Tibial nerve (tissue), 4 donors: ENCODE measurements around the gene SPATA9. TPM values are rescaled to one million over a fixed set of nuclear protein-coding genes. Genes with fewer than 3 reads are reported as not detected.

Experiments used
- DNase-seq, 2 donors: peaks; one replicate each; pipeline ENCODE4 v3.0.0-alpha.2; 2019; ENCODE audit warnings: low spot score in 2 of 2
- H3K27ac ChIP-seq, 4 donors: fragments of 200-600 bp; sonication (generic) in 3 of 4; one replicate each; pipeline ENCODE4 v1.5.1; 2017 to 2019; ENCODE audit warnings: mild to moderate bottlenecking in 1 of 4
- H3K27me3 ChIP-seq, 2 donors: fragments of 200-600 bp; sonication (generic) in 1 of 2; one replicate each; pipeline versions ENCODE4 v1.5.1 to v1.6.0; 2017 to 2019
- H3K36me3 ChIP-seq, 3 donors: fragments of 200-600 bp; sonication (generic); one replicate each; pipeline ENCODE4 v1.5.1; 2018 to 2019
- H3K4me1 ChIP-seq, 4 donors: fragments of 200-600 bp; sonication (generic) in 3 of 4; one replicate each; pipeline ENCODE4 v1.5.1; 2017 to 2019
- H3K4me3 ChIP-seq, 4 donors: fragments of 200-600 bp; sonication (generic) in 3 of 4; one replicate each; pipeline ENCODE4 v1.5.1; 2017 to 2019; ENCODE audit warnings: mild to moderate bottlenecking in 1 of 4, moderate library complexity in 1 of 4
- H3K9me3 ChIP-seq, 4 donors: fragments of 200-600 bp; sonication (generic) in 3 of 4; one replicate each; pipeline ENCODE4 v1.5.1; 2017 to 2019
- EP300 ChIP-seq, 2 donors: sonication (generic); formaldehyde crosslinking; IDR thresholded peaks; one replicate each; pipeline ENCODE4 v1.6.1; 2017; ENCODE audit warnings: antibody characterized with exemption in 2 of 2, mild to moderate bottlenecking in 1 of 2
- POLR2A ChIP-seq, 2 donors: fragments of 450-650 bp; IDR thresholded peaks; one replicate each; pipeline ENCODE4 v1.6.1; 2017; ENCODE audit warnings: antibody characterized with exemption in 2 of 2, mild to moderate bottlenecking in 2 of 2, moderate library complexity in 2 of 2
- WGBS, 2 donors: methylation state at CpG; one replicate each; pipeline ENCODE4 v1.1.5; 2018; 5-methylcytosine and 5-hydroxymethylcytosine counted together
- total RNA-seq, 4 donors: library from RNA; depleted of rRNA; stranded (reverse); fragments of >200 nt; gene quantifications; one replicate each; pipeline ENCODE4 v1.1.0, GENCODE V29; 2016
- TF ChIP-seq, protein P1 (sequence below), 5 experiments: fragments of 200-600 bp in 3 of 5; fragments of 450-650 bp in 2 of 5; sonication (generic) in 3 of 5; IDR thresholded peaks; one replicate each; pipeline ENCODE4 v1.5.1; 2016 to 2019; ENCODE audit warnings: antibody characterized with exemption in 5 of 5, mild to moderate bottlenecking in 3 of 5, moderate library complexity in 2 of 5

The SPATA9 gene
- total RNA-seq, 4 donors from 2014 or later, result 1.2 TPM; not detected in 3

DNA sequence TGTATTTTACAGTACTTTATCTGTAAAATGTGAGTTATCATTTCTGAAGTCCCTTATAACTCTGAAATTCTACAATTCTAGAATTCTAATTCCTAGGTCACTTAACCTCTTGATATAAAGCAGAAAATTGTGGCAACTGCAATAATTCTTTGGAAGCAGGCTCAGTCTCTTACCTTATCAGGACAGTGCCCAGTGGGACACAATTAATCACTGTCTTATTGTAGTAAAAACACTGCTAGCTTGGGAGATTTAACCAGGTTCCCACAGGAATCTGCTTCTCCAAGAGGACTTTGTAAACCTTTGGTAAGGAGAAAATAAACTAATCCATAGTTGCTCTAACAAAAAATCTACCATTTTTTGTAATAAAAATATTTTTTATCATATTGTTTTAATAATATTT, 18.3 kb upstream of the SPATA9 start:
- no peak for DNase-seq
- TF ChIP-seq POLR2A (IDR thresholded peaks at IDR 0.05) (no peak), EP300 (IDR thresholded peaks at IDR 0.05) (no peak)
- TF ChIP-seq, protein P1, sequence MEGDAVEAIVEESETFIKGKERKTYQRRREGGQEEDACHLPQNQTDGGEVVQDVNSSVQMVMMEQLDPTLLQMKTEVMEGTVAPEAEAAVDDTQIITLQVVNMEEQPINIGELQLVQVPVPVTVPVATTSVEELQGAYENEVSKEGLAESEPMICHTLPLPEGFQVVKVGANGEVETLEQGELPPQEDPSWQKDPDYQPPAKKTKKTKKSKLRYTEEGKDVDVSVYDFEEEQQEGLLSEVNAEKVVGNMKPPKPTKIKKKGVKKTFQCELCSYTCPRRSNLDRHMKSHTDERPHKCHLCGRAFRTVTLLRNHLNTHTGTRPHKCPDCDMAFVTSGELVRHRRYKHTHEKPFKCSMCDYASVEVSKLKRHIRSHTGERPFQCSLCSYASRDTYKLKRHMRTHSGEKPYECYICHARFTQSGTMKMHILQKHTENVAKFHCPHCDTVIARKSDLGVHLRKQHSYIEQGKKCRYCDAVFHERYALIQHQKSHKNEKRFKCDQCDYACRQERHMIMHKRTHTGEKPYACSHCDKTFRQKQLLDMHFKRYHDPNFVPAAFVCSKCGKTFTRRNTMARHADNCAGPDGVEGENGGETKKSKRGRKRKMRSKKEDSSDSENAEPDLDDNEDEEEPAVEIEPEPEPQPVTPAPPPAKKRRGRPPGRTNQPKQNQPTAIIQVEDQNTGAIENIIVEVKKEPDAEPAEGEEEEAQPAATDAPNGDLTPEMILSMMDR (IDR thresholded peaks at IDR 0.05), result no peak
- peaks cover 0 to 4% (median 0%) of the 10 kb centered on the region in 3 donors for H3K36me3 ChIP-seq
- no peak overlapping the region for H3K4me3 ChIP-seq
- no peaks in the 10 kb centered on the region for H3K9me3 ChIP-seq
- H3K27ac ChIP-seq, result no peak overlapping the region
- H3K27me3 ChIP-seq, result no peaks in the 10 kb centered on the region
- no peaks in the 10 kb centered on the region for H3K4me1 ChIP-seq

DNA sequence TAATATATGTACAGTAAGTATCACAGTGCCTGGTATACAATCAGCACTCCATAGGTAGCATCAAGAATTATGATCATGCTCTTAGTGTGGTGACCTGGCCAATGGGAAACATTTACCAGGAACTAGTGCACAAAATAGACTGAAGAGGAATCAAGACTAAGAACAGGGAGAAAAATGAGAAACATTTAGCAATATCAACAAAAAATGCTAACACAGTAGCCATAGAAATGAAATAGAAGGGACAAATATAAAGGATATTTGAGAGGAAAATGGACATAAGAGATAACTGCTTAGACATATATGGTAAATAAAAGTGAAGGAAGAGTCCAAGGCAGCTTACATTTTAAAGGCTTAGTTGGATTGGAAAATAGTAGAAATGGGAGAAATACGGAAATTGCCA, 16.5 kb upstream of the SPATA9 start:
- no peaks in the 10 kb centered on the region for H3K4me1 ChIP-seq
- no peaks in the 10 kb centered on the region for H3K9me3 ChIP-seq
- peaks cover 0 to 4% (median 0%) of the 10 kb centered on the region in 3 donors for H3K36me3 ChIP-seq
- H3K4me3 ChIP-seq, result no peak overlapping the region
- no peak for DNase-seq
- WGBS, 2 donors, result 96 to 97% methylated on average over 1 of the region's 1 CpG
- TF ChIP-seq EP300 (IDR thresholded peaks at IDR 0.05), result no peak
- TF ChIP-seq, protein P1 (IDR thresholded peaks at IDR 0.05), result no peak
- no peak for TF ChIP-seq POLR2A (IDR thresholded peaks at IDR 0.05)
- no peaks in the 10 kb centered on the region for H3K27me3 ChIP-seq
- no peak overlapping the region for H3K27ac ChIP-seq

DNA sequence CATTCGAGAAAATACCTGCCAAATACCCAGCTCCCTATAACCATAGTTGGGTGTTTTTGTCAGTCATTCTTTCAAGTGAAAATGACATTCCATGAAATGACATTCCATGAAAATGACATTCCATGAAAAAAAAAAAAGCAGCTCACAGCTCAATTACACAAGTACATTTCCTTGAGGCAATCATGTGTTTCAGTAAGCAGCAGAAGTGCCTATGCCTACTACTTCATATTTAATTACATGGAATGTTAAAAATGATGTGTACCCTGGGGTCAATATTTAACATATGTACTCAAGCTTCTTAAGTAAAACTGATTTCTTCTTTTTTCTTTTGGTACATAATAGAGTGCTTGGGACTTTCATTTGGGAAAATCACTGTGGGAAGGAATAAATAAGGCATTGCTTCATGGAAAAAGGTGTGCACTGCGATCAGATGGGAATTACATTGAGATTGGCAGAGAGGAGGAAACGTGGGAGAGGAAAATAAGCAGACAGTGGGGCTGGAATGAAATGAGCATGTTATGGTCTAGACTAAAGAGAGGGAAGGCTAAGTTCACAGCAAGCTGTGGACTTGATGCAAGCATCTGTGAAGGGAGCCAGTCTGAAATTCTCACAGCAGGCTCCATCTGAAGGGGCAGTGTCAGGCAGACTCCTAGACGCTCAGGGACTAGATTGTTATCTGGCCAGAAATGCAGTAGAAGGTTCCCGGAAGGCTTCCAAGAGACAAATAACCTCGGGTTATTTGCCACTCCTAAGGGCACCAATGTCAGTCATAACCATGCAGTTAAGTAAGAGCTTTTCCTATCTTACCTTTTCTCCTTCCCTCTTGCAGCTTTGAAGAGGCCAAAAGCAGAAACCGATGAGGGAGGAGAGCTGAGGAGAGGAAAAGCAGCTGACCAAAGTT, 15.2 kb upstream of the SPATA9 start:
- Histone ChIP-seq H3K36me3 (peaks cover 0 to 4% (median 0%) of the 10 kb centered on the region in 3 donors), H3K27ac (no peak overlapping the region), H3K4me3 (no peak overlapping the region), H3K27me3 (no peaks in the 10 kb centered on the region), H3K9me3 (no peaks in the 10 kb centered on the region), H3K4me1 (no peaks in the 10 kb centered on the region)
- TF ChIP-seq, protein P1 (IDR thresholded peaks at IDR 0.05), result no peak
- no peak for TF ChIP-seq POLR2A (IDR thresholded peaks at IDR 0.05)
- no peak for TF ChIP-seq EP300 (IDR thresholded peaks at IDR 0.05)
- DNase-seq, result no peak
- WGBS, 2 donors, result 58 to 63% methylated on average over 7 of the region's 7 CpGs

GRCh38 chr5:95690333-95690732, 7.5 kb upstream of the SPATA9 start:
- H3K9me3 ChIP-seq, result no peaks in the 10 kb centered on the region
- no peaks in the 10 kb centered on the region for H3K36me3 ChIP-seq
- DNase-seq, result no peak
- TF ChIP-seq EP300 (IDR thresholded peaks at IDR 0.05) (no peak), POLR2A (IDR thresholded peaks at IDR 0.05) (no peak)
- TF ChIP-seq, protein P1 (IDR thresholded peaks at IDR 0.05), result no peak
- no peak overlapping the region for H3K4me3 ChIP-seq
- no peaks in the 10 kb centered on the region for H3K4me1 ChIP-seq
- H3K27ac ChIP-seq, result no peak overlapping the region
- H3K27me3 ChIP-seq, result no peaks in the 10 kb centered on the region

DNA sequence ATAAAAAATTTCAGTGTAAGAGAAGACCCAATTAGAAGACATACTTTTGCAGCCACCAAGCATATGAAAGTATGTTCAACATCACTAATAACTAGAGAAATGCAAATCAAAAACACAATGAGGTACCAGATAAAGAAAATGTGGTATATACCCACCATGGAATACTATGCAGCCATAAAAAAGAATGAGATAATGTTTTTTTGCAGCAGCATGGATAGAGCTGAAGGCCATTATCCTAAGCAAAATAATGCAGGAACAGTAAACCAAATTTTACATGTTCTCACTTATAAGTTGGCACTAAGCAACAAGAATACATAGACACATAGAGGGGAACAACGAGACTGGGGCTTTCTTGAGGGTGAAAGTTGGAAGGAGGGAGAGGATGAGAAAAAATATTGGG, 6.9 kb upstream of the SPATA9 start:
- no peak overlapping the region for H3K27ac ChIP-seq
- no peaks in the 10 kb centered on the region for H3K27me3 ChIP-seq
- DNase-seq, result no peak
- H3K36me3 ChIP-seq, result no peaks in the 10 kb centered on the region
- WGBS, 2 donors, result 94 to 100% methylated on average over 1 of the region's 1 CpG
- no peak overlapping the region for H3K4me3 ChIP-seq
- no peak for TF ChIP-seq EP300 (IDR thresholded peaks at IDR 0.05)
- TF ChIP-seq, protein P1 (IDR thresholded peaks at IDR 0.05), result no peak
- no peak for TF ChIP-seq POLR2A (IDR thresholded peaks at IDR 0.05)
- no peaks in the 10 kb centered on the region for H3K4me1 ChIP-seq
- H3K9me3 ChIP-seq, result no peaks in the 10 kb centered on the region
